ENCODE measurements around the gene NECAB2.

Gene NECAB2

DNA sequence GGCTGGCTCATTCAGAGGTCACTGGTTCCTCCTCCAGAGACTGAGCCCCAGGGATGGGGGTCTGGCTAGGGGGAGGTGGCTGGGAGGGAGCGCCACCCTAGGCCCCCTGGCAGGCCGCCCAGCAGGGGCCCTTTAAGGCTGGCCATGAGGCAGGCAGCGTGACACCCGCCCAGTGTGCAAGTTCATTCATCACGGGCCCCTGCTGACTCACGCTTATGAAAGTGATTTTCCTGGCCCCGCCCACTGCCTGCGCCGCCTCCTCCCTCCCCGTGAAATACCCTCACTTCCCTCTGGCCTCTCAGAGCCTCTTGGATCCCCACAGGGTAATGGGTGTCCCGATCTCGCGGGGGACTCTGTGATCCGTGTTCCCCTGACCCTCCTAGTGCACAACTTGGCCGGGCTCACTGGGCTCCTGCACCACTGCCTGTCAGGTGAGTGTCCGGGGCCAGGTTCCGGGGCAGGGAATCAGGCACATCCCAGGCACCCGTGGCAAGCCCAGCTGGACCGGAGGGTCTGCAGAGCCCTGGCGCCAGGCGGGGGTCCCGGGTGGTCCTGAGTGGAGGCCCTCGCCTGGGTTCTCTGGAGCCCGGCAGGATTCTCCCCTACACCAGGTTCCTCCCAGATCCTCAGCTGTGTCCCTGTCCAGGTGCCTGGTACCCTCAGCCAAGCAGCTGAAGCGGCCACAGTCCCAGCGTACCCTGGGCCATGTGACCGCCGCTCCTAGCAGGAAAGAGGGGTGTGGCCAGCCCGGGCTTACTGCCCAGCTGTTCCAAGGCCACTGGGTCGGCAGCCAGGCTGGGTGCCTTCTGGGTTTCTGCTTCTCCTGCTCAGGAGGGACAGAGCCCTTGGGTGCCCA lies 14.9 kb upstream of the NECAB2 start, which contains the start of gene OSGIN1:
Gene OSGIN1 (plus strand): TSS at position 301 of the 856 bp plus-strand sequence. CDS start 4,432 bp downstream, outside the sequence.
- peak; percentile 33 for DNase-seq (ENCODE audit: low spot score)

DNA sequence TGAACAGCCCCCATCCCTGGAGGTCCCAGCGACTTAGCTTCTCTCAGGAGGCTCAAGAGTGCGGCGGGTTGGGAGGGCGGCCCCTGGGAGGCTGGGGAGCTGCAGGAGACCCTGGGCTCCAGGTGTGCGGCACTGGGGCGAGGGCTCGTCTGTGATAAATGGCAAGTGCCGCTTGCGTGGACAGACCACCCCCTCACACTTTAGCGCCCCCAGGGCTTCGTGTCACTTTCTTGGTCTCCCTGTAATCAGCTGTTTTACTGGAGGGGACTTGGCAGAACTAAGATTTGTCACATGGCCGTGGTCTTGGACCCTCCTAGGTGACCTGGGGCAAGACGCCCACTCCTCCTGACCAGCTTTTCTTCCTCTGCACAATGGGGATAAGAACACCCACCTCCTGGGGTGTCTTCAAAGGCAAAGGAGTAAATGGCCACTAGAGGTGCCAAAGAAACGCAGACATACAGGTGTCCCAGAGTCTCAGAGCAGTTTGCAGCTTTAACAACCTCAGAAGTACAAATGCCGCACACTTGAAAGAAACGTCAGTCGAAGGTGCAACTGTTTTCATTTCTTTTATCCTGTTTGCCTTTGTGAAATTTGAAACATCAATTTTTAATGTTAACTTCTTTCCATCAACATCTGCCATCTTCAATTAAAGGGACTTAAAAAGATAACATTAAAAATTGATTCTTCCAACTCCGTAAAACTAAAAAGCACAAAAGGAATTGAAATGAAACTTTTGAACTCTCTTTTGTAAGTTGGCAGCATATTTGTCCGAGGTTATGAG lies 14.1 kb upstream of the NECAB2 start:
- DNase-seq (ENCODE audit: low spot score), result no peak

DNA sequence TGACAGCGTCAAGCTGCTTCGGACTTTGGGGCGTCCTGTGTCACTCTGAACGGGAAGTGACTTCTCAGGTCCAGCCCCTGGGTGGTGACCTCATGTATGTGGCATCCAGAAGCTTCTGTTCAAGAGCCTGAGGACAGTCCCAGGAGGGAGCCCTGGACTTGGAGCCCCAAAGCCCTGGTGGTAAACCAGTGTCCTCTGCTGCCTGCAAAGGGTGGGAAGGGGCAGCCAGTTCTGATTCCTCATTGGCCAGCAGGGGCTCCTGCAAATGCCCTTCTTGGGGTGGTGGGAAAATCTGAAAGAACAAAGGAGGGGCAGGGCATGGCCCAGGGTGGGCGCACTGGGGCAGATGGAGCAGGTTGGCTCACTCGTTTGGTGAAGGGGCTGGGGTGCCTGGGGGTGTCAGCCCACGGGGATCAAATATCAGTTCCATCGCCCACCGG lies 13.4 kb upstream of the NECAB2 start:
- no peak for DNase-seq (ENCODE audit: low spot score)

DNA sequence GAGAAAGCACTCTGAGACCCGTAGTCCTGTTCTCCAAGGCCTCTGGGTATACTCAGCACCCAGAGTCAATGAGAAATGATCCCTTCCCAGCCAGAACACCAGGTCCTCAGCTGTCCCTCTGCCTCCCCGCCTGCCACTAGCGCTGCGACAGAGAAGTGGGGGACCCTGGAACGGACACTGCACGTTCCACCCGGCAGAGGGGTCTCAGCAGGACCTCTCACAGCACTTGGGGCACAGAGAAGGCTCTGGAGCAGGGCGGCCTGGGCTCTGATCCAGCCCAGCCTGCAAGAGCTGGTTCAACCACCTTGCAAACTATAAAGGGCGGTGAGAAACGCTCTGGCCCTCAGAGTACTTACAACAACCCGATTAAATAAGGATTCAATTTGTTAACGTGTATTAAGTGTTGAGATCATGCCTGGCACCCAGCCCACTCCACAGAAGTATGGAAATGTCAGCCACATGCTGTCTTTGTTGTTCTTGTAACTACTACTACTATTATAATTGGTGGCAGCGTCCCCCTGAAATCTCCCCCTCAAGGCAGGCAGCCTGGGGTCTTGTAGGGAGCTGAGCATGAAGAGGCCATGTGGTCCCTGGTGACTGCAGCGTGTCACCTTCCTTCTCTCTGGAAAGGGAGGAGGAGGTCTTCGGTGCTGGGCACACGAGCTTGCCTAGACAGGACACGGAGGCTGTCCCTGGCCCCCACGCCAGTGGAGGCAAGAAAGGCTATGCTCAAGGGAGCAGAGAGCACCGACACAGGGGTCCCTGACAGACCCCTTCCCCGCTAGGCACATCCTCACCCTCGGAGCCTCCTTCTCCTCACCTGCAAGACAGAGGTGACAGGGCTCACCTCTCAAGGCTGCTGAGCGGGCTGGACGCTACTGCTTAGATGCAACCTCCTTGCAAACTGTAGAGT lies 12.6 kb upstream of the NECAB2 start:
- no peak for DNase-seq (ENCODE audit: low spot score)

DNA sequence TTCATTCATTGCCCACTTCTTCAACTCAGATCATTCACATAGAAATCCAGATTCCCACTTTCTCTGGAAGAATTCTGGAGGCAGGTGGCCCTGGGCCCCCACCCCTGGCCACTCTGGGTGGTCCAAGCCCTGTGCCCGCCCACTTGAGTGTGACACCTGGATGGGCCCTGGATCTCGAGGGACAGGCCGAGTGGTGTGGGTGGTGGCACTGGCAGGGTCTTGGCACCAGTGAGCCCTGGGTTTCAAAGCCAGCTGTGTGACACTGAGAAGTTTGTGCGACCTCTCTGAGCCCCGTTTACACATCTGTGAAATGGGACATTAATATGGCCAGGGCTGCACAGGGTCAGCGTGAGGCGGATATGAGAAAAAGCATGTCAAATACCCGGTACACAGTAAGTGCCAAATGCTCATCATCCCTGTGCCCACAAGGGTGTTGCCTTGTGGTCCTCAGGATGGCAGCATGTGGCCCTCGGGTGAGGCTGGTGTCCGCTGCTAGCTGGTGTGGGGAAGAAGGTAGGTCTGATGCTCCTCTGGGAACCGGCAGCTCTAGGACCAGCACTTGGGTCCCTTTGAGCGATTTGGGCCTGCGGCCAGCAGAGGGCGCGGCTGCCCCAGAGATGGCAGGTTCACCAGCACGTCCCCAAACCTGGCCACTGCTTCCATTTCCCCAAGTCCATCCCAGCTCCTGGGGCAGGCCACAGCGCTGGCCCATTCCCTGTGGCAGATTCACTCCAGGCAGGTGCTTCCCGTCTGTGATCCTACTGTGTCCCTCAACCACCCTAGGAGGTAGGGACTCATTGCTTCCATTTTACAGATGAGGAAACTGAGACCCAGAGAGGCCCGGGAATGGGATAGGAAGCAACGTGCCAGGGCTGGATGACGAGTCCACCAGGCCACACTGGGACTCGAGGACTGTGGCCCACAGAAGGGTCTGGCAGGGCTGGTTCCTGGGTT lies 11.4 kb upstream of the NECAB2 start:
- peak; percentile 56 for DNase-seq (ENCODE audit: low spot score)

DNA sequence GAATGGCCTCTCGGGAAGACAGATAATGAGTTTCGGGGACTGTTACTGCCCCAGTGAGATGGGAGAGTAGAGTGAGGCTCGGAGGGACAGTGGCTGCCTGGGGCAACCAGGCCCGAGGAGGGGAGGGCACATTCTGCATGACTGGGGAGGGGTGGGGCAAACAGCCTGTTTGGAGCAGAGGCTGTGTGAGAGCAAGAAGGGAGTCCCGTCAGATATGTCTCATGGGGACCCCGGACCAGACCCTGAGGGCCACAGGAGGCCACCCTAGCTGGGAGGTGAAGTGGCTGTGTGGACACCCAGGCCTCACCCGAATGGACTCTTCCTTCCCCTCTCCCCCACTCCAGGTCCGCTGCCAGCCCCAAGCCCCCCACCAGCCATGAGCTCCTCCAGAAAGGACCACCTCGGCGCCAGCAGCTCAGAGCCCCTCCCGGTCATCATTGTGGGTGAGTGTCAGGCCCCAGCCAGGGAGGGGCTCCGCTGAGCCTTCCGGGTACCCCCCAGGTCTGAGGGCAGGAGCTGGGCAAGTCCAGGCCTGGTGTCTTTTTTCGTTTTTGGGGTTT lies 10.7 kb upstream of the NECAB2 start:
- no peak for DNase-seq (ENCODE audit: low spot score)

DNA sequence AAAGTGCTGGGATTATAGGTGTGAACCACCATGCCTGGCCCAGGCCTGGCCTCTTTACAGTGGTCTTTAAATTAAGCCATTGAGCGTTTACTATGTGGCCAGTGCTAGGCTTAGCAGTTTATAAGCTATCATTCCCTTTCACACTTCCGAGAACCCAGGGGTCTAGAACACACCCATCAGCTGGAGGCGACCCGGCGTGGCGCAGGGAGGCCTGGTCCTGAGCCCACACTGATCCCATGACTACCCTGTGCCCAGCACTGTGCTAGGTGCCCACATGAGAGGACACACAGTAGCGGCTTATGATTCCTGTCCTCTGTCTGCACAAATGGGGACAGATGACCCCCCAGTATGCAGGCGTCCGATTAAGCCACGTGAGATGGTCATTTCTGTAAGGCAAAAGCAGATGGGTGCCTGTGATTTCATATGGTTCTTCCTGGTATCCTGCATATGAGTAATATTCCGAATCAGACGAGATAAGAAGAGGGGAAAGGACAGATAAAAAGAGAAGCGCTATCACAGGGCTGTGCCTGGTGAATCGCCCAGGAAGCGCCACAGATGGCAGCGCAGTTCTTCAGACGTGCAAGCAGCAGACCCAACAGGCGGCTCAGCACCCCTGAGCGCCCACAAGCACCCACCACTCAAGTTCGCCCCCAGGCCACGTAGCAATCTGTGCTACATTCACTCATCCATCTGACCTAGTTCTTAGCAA lies 9.8 kb upstream of the NECAB2 start:
- no peak for DNase-seq (ENCODE audit: low spot score)

DNA sequence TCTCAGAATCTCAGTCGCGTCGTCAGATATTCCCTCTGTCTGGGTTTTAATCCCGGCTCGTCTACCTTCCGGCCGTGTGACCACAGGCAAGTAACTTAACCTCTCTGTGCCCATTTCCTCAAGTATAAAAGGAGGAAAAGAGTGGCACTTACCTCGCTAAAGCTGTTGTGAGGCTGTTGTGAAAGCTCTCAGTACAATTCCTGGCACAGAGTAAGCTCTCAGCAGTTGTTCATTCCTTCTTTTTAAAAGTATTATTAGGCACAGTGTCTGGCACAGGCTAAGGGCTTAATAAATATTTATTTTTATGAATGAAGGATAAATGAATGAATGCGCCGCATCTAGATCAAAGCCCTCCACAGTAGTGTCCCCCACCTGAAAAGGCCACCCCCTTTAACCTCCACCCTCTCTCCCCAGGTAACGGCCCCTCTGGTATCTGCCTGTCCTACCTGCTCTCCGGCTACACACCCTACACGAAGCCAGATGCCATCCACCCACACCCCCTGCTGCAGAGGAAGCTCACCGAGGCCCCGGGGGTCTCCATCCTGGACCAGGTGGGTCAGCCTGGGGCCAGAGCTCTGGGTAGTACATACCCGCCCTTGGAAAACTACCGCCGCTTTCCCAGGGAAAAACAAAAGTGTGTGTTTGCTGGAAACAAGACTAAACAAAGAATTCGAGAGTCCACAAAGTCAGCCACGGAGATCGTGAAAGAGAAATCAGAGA lies 9.0 kb upstream of the NECAB2 start:
- no peak for DNase-seq (ENCODE audit: low spot score)

DNA sequence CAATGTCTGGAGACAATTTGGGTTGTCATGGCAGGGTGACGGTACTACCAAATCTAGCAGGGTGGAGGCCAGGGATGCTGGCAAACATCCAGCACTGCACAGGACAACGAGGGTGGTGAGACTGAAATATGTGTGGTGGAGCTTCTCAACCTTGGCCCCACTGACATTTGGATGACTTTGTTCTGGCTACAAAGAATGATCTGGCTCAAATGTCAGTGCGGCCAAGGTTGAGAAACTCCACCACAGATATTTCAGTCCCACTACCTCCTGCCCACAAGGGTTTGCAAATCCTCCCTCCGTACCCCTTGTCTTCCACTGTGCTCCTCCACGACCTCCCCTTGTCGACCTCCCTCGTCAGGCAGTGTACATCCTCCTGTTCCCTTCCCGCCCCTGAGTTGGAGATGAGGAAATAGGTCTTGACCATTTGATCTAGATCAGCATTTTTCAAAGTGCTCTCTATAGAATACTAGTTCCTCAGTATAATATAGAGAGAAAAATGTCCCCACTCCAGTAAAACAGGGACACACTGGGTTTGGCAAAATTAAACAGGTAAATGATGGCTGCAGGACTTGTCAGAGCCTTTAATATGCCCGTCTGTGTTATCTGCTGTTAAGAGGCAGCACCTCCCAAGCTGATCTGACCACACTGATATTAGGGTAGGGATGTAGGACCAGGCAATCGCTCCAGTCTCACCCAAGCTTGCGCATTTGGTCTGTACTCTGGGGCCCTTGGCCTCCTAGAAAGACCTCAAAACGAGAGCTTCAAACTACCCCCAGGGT lies 8.2 kb upstream of the NECAB2 start:
- no peak for DNase-seq (ENCODE audit: low spot score)

DNA sequence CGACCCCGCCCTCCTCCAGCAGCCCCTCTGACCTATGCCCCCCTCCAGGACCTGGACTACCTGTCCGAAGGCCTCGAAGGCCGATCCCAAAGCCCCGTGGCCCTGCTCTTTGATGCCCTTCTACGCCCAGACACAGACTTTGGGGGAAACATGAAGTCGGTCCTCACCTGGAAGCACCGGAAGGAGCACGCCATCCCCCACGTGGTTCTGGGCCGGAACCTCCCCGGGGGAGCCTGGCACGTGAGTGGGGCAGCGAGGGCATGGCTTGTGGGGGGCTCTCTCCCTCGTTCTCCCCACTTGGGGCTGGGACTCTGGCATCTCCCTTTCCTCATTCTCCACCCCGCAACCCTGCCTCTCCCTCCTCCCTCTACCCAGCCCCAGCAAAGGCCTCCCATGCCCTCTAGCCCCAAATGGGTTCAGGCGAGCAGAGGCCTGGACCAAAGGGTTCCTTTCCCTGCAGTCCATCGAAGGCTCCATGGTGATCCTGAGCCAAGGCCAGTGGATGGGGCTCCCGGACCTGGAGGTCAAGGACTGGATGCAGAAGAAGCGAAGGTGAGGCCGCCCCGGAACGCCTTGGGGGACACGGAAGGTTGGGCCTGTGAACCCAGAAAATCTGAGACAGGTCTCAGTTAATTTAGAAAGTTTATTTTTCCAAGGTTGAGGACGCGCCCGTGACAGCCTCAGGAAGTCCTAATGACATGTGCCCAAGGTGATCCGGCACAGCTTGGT lies 7.4 kb upstream of the NECAB2 start:
- DNase-seq (ENCODE audit: low spot score), result no peak

DNA sequence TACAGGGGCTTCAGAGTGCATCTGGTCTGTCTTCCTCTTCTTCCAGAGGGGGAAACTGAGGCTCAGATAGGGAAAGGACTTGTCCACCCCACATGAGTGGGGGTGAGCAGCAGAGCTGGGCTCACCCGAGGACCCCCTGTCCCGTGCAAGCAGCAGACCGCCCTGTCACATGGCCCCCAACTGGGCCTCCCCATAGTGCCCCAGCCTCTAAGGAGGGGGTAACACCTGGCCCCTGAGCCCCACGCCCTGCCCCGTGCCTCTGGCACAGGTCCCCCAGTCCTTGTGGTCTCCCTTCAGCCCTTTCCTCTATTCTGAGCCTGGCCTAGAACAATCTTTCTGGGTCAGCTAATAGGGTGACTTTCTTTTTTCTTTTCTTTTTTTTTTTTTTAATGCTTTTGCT lies 6.5 kb upstream of the NECAB2 start:
- no peak for DNase-seq (ENCODE audit: low spot score)

DNA sequence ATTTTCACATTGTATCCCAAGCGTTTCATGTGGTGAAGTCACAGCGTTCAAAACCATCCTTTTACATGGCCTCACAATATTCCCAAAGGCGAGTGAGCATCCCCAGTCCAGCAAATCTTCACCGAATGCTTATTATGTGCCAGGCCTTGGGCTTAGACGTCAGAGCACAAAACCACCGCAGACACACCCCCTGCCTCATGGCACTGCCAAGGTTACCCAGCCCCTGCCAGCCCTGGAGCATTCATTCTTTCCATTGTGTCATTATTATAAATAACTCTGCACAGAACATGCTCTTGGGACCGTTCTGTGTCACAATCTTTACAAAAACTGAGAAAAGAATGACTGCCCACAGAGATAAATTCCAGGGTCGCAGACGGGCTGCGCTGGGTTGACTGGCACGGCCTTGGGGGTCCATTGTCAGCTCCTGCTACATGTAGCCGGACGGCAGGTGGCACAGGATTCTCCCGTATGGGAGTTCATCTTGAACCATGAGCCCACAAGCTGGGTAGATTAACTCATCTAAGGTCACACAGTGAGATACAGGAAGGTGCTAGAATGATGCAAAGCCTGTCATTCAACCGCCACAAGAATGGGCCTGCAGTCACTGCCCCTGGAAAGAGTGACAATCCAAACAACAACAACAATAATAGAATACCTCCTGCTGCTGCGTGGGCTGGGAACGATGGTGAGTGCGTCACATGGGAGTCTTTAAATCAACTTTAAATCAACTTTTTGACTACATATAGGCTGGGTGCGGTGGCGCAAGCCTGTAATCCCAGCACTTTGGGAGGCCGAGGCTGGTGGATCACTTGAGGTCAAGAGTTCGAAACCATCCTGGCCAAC lies 4.5 kb upstream of the NECAB2 start:
- DNase-seq (ENCODE audit: low spot score), result no peak

DNA sequence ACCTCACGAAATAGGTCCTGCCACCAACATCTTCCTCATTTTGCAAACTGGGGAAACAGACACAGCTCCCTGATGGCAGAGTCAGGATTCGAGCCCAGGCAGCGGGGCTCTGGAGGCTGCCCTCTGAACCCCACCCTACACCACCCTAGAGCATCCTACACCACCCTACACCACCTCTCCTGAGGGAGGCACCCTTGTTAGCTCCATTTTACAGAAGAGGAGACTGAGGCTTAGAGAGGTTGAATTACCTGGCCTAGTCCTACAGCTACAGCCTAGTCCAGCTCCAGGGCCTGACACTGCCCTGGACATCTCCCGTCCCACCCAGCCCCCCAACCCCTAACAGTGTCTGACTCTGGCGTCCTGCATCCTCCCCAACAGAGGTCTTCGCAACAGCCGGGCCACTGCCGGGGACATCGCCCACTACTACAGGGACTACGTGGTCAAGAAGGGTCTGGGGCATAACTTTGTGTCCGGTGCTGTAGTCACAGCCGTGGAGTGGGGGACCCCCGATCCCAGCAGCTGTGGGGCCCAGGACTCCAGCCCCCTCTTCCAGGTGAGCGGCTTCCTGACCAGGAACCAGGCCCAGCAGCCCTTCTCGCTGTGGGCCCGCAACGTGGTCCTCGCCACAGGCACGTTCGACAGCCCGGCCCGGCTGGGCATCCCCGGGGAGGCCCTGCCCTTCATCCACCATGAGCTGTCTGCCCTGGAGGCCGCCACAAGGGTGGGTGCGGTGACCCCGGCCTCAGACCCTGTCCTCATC lies 3.2 kb upstream of the NECAB2 start:
- DNase-seq (ENCODE audit: low spot score), result no peak

DNA sequence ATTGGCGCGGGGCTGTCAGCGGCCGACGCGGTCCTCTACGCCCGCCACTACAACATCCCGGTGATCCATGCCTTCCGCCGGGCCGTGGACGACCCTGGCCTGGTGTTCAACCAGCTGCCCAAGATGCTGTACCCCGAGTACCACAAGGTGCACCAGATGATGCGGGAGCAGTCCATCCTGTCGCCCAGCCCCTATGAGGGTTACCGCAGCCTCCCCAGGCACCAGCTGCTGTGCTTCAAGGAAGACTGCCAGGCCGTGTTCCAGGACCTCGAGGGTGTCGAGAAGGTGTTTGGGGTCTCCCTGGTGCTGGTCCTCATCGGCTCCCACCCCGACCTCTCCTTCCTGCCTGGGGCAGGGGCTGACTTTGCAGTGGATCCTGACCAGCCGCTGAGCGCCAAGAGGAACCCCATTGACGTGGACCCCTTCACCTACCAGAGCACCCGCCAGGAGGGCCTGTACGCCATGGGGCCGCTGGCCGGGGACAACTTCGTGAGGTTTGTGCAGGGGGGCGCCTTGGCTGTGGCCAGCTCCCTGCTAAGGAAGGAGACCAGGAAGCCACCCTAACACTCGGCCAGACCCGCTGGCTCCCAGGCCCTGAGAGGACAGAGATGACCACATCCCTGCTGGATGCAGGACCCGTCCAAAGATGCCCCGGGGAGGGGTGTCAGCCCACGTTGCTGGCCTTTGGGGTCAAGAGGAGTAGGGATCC lies 2.4 kb upstream of the NECAB2 start:
- DNase-seq (ENCODE audit: low spot score), result no peak

DNA sequence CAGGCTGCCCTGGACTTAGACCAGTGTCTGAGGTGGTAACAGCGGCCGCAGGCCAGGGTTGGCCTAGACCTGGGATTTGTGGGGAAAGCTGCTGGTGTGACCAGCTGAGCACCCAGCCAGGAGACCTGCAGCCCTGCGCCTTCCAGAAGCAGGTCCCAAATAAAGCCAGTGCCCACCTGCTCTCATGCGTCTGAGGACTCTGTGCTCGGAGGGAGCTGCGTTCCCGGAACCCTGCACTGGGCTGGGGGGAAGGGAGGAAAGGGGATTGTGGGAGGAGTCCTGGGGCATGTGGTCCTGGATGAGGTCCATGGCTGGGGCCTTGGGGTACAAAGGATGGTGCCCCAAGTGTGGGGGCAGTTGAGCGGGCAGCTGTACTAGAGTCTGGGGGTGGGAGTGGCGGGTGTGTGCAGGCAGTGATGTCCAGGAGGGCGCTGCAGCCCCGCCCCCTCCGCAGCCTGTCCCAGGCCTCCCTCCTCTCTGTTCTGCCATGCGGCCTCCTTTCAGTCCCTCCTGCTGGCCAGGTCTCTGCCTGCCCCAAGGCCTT lies 1.8 kb upstream of the NECAB2 start:
- no peak for DNase-seq (ENCODE audit: low spot score)

Data from CD4-positive, alpha-beta T cell treated with Interleukin-15 for 4 hours (primary cell).